ENCODE data around the gene EIPR1. TPM values are rescaled to one million over a fixed set of nuclear protein-coding genes. Genes with fewer than 3 reads are reported as not detected.

EIPR1 gene
- total RNA-seq, 4 donors from 2014 or later, result 26.1 to 51.6 (median 40.0) TPM

GRCh38 chr2:3210257-3210656 is 167.4 kb downstream of the EIPR1 start:
- no peaks in the 10 kb centered on the region for H3K36me3 ChIP-seq
- H3K4me3 ChIP-seq (replicated peaks in 1 of 3), result no peak overlapping the region
- no peak for TF ChIP-seq CTCF (IDR thresholded peaks at IDR 0.05)
- no peak for TF ChIP-seq POLR2A (IDR thresholded peaks at IDR 0.05)
- WGBS, 2 donors, result 83 to 87% methylated on average over 11 of the region's 11 CpGs
- no peaks in the 10 kb centered on the region for H3K4me1 ChIP-seq
- DNase-seq, result no peak
- no peaks in the 10 kb centered on the region for H3K27me3 ChIP-seq
- H3K9me3 ChIP-seq, result no peaks in the 10 kb centered on the region
- H3K27ac ChIP-seq, result no peak overlapping the region
- intact Hi-C loops (cut with DNase I), result no loop called here

GRCh38 chr2:3209258-3209657 is 168.4 kb downstream of the EIPR1 start:
- 97% methylated on average over 12 of the region's 12 CpGs for WGBS, 2 donors
- Histone ChIP-seq H3K4me3 (replicated peaks in 1 of 3) (no peak overlapping the region), H3K27ac (no peak overlapping the region), H3K36me3 (no peaks in the 10 kb centered on the region), H3K4me1 (peaks cover 0 to 1% of the 10 kb centered on the region in 2 donors), H3K27me3 (no peaks in the 10 kb centered on the region), H3K9me3 (no peaks in the 10 kb centered on the region)
- DNase-seq, result no peak
- TF ChIP-seq CTCF (IDR thresholded peaks at IDR 0.05), result no peak
- no peak for TF ChIP-seq POLR2A (IDR thresholded peaks at IDR 0.05)
- intact Hi-C loops (cut with DNase I), result no loop called here

- no peaks in the 10 kb centered on the region for H3K9me3 ChIP-seq
- 94 to 96% methylated on average over 7 to 12 of the region's 12 CpGs for WGBS, 2 donors
- TF ChIP-seq CTCF (IDR thresholded peaks at IDR 0.05), result no peak
- no peak for TF ChIP-seq POLR2A (IDR thresholded peaks at IDR 0.05)
- H3K4me1 ChIP-seq, result peaks cover 0 to 4% of the 10 kb centered on the region in 2 donors
- H3K36me3 ChIP-seq, result no peaks in the 10 kb centered on the region
- intact Hi-C loops (cut with DNase I), result no loop called here
- no peak for DNase-seq
- no peaks in the 10 kb centered on the region for H3K27me3 ChIP-seq
- no peak overlapping the region for H3K27ac ChIP-seq
- H3K4me3 ChIP-seq (replicated peaks in 1 of 3), result no peak overlapping the region
These were observed 169.0 kb downstream of the EIPR1 start for GRCh38 chr2:3208591-3208990.

GRCh38 chr2:3208179-3208578 is 169.4 kb downstream of the EIPR1 start:
- no peaks in the 10 kb centered on the region for H3K36me3 ChIP-seq

GRCh38 chr2:3207091-3207491 is 170.5 kb downstream of the EIPR1 start:
- TF ChIP-seq POLR2A (IDR thresholded peaks at IDR 0.05) (no peak), CTCF (IDR thresholded peaks at IDR 0.05) (no peak)
- H3K9me3 ChIP-seq, result no peaks in the 10 kb centered on the region
- H3K4me3 ChIP-seq (replicated peaks in 1 of 3), result no peak overlapping the region
- no peaks in the 10 kb centered on the region for H3K27me3 ChIP-seq
- 94 to 96% methylated on average over 9 to 10 of the region's 10 CpGs for WGBS, 2 donors
- no peak for DNase-seq
- intact Hi-C loops (cut with DNase I), result no loop called here
- no peaks in the 10 kb centered on the region for H3K36me3 ChIP-seq
- no peak overlapping the region for H3K27ac ChIP-seq
- peaks cover 0 to 4% of the 10 kb centered on the region in 2 donors for H3K4me1 ChIP-seq

More at GRCh38 chr2:3208179-3208578, 169.4 kb downstream of the EIPR1 start:
- WGBS, 2 donors, result 92 to 96% methylated on average over 5 of the region's 5 CpGs
- DNase-seq, result no peak
- no peaks in the 10 kb centered on the region for H3K9me3 ChIP-seq
- H3K4me1 ChIP-seq, result peaks cover 0 to 4% of the 10 kb centered on the region in 2 donors
- no peaks in the 10 kb centered on the region for H3K27me3 ChIP-seq
- intact Hi-C loops (cut with DNase I), result no loop called here
- H3K4me3 ChIP-seq (replicated peaks in 1 of 3), result no peak overlapping the region
- H3K27ac ChIP-seq, result no peak overlapping the region
- TF ChIP-seq CTCF (IDR thresholded peaks at IDR 0.05), result no peak
- TF ChIP-seq POLR2A (IDR thresholded peaks at IDR 0.05), result no peak
